IMR-90 (cell line): Measurements from ENCODE around the gene KCNK7. TPM values are rescaled to one million over a fixed set of nuclear protein-coding genes. Genes with fewer than 3 reads are reported as not detected.
A peak's percentile ranks its signal among the peaks of the same experiment; 100 is the strongest.

Source experiments
- ATAC-seq: fragments of 200-7000 bp; cut with Tn5 transposase; 2 replicates; pipeline ENCODE4 v1.9.1; 2020; ENCODE audit warnings: low read depth, mild to moderate bottlenecking, moderate library complexity
- BruUV-seq: library from RNA; stranded (reverse); fragments of 400-500 nt; replicated peaks from 2 replicates; lab custom pipeline; 2021; lab: Mats Ljungman, UMichigan
- CTCF ChIA-PET: fragments of 300-600 bp; formaldehyde crosslinking; extraction: SDS; loops from one replicate; lab custom pipeline; 2021; ENCODE audit warnings: antibody characterized with exemption; lab: Yijun Ruan, JAX
- POLR2A ChIA-PET: fragments of 300-600 bp; sonication (Branson Sonifier 250); formaldehyde crosslinking; loops from one replicate; lab custom pipeline; 2022; ENCODE audit warnings: antibody characterized with exemption; ENCODE audit not compliant: unreplicated experiment; lab: Charles Lee
- DNase-seq: peaks from one replicate; pipeline ENCODE4 v3.0.0; 2013
- H2AFZ ChIP-seq: replicated peaks from 2 replicates; pipeline ENCODE3; 2013; ENCODE audit warnings: low read length, mild to moderate bottlenecking; ENCODE audit not compliant: poor library complexity
- H2AK5ac ChIP-seq: 2 replicates; pipeline ENCODE4 v1.6.1; 2013; ENCODE audit warnings: low read depth, low read length, inconsistent platforms
- H2AK9ac ChIP-seq: replicated peaks from 2 replicates; pipeline ENCODE3; 2013; ENCODE audit warnings: mild to moderate bottlenecking, low read depth, low read length, moderate library complexity; ENCODE audit not compliant: poor library complexity
- H2BK120ac ChIP-seq: 2 replicates; pipeline ENCODE4 v1.6.1; 2013; ENCODE audit warnings: low read depth, low read length, inconsistent platforms
- H2BK15ac ChIP-seq: 3 replicates; pipeline ENCODE4 v1.6.1; 2013; ENCODE audit warnings: low read depth, low read length, inconsistent platforms
- H2BK20ac ChIP-seq: 2 replicates; pipeline ENCODE4 v1.6.1; 2013; ENCODE audit warnings: low read depth, mild to moderate bottlenecking, inconsistent platforms, low read length, moderate library complexity
- H2BK5ac ChIP-seq: 2 replicates; pipeline ENCODE4 v1.6.1; 2013; ENCODE audit warnings: mild to moderate bottlenecking, low read depth, low read length, inconsistent platforms; ENCODE audit not compliant: poor library complexity, severe bottlenecking
- H3K14ac ChIP-seq: replicated peaks from 2 replicates; pipeline ENCODE4 v1.6.1; 2013; ENCODE audit warnings: low read depth, low read length, inconsistent platforms
- H3K18ac ChIP-seq: 2 replicates; pipeline ENCODE4 v1.6.1; 2013; ENCODE audit warnings: low read depth, low read length, control low read depth
- H3K23ac ChIP-seq: 2 replicates; pipeline ENCODE4 v1.6.1; 2013; ENCODE audit warnings: low read depth, low read length, inconsistent platforms
- H3K27ac ChIP-seq: 2 replicates; pipeline ENCODE4 v1.5.1; 2013; ENCODE audit warnings: mild to moderate bottlenecking, control low read depth, low read length; ENCODE audit not compliant: insufficient read depth
- H3K27me3 ChIP-seq: 2 replicates; pipeline ENCODE4 v1.6.1; 2013; ENCODE audit warnings: low read length; ENCODE audit not compliant: control insufficient read depth, insufficient read depth
- H3K36me3 ChIP-seq: 2 replicates; pipeline ENCODE4 v1.6.1; 2013; ENCODE audit warnings: low read length, mixed read lengths; ENCODE audit not compliant: control insufficient read depth, insufficient read depth
- H3K4ac ChIP-seq: 2 replicates; pipeline ENCODE4 v1.6.1; 2013; ENCODE audit warnings: low read depth, low read length, inconsistent platforms
- H3K4me1 ChIP-seq: 2 replicates; pipeline ENCODE4 v1.6.1; 2013; ENCODE audit warnings: low read length, mixed read lengths; ENCODE audit not compliant: control insufficient read depth, insufficient read depth
- H3K4me2 ChIP-seq: 2 replicates; pipeline ENCODE4 v1.6.1; 2013; ENCODE audit warnings: low read depth, mild to moderate bottlenecking, control low read depth, low read length, moderate library complexity
- H3K4me3 ChIP-seq: 2 replicates; pipeline ENCODE4 v1.5.1; 2013; ENCODE audit warnings: low read depth, mild to moderate bottlenecking, control low read depth, low read length, moderate library complexity; ENCODE audit not compliant: insufficient read depth
- H3K56ac ChIP-seq: 2 replicates; pipeline ENCODE4 v1.6.1; 2013; ENCODE audit warnings: low read length, inconsistent platforms; ENCODE audit not compliant: insufficient read depth; ENCODE audit errors: extremely low read depth
- H3K79me1 ChIP-seq, 2 experiments: 2 replicates each; pipeline ENCODE4 v1.6.1; 2013; ENCODE audit warnings: low read length in 2 of 2, inconsistent platforms in 1 of 2, low read depth in 1 of 2
- H3K9ac ChIP-seq: 2 replicates; pipeline ENCODE4 v1.6.1; 2013; ENCODE audit warnings: low read depth, low read length, control low read depth
- H3K9me1 ChIP-seq: 2 replicates; pipeline ENCODE4 v1.6.1; 2013; ENCODE audit warnings: low read length, inconsistent platforms; ENCODE audit not compliant: insufficient read depth
- H3K9me3 ChIP-seq: 2 replicates; pipeline ENCODE4 v1.6.1; 2013; ENCODE audit warnings: low read length; ENCODE audit not compliant: control insufficient read depth, insufficient read depth
- H4K20me1 ChIP-seq: 2 replicates; pipeline ENCODE4 v1.6.1; 2013; ENCODE audit warnings: low read length, inconsistent platforms; ENCODE audit not compliant: insufficient read depth
- H4K5ac ChIP-seq: 2 replicates; pipeline ENCODE4 v1.6.1; 2013; ENCODE audit warnings: mild to moderate bottlenecking, low read depth, low read length, control low read depth
- H4K8ac ChIP-seq, 2 experiments: 2 replicates each; pipeline ENCODE4 v1.6.1; 2013; ENCODE audit warnings: low read depth in 2 of 2, low read length in 2 of 2, control low read depth in 1 of 2, inconsistent platforms in 1 of 2
- H4K91ac ChIP-seq: 2 replicates; pipeline ENCODE4 v1.6.1; 2013; ENCODE audit warnings: low read depth, low read length, inconsistent platforms; ENCODE audit not compliant: insufficient read depth
- BHLHE40 ChIP-seq: fragments of 150-350 bp; IDR thresholded peaks from 2 replicates; pipeline ENCODE4 v1.6.1; 2016; ENCODE audit warnings: mild to moderate bottlenecking, low read depth, low read length
- CEBPB ChIP-seq: IDR thresholded peaks from 2 replicates; pipeline ENCODE4 v1.6.1; 2012; ENCODE audit warnings: low read depth, low read length, improper control_type of control experiment
- CHD1 ChIP-seq: IDR thresholded peaks from 2 replicates; pipeline ENCODE4 v1.6.1; 2012; ENCODE audit warnings: low read depth, low read length, improper control_type of control experiment
- FOS ChIP-seq: fragments of 150-350 bp; IDR thresholded peaks from 2 replicates; pipeline ENCODE4 v1.6.1; 2016; ENCODE audit warnings: low read depth, low read length
- MAFK ChIP-seq: IDR thresholded peaks from 2 replicates; pipeline ENCODE4 v1.6.1; 2012; ENCODE audit warnings: low read depth, low read length, improper control_type of control experiment
- WGBS, 2 experiments: methylation state at CpG; one replicate each; pipeline versions ENCODE4 v1.1.5 to v1.1.7; 2013; ENCODE audit warnings: missing lambda C conversion rate in 2 of 2; ENCODE audit not compliant: insufficient read length in 1 of 2; ENCODE audit errors: extremely low coverage in 2 of 2; 5-methylcytosine and 5-hydroxymethylcytosine counted together
- dilution Hi-C: fragments of 300-500 bp; cut with HindIII; formaldehyde crosslinking; loops from one replicate; pipeline ENCODE4 v1.14.3; 2018; ENCODE audit warnings: low sequenced_read_pairs; ENCODE audit not compliant: unreplicated experiment
- in situ Hi-C: fragments of 300-500 bp; cut with MboI; formaldehyde crosslinking; loops from 3 replicates; pipeline ENCODE4 v1.14.3; 2019; ENCODE audit warnings: low sequenced_read_pairs, inconsistent platforms, mixed read lengths
- intact Hi-C: fragments of 100-400 bp; cut with micrococcal nuclease; formaldehyde crosslinking; loops from 2 replicates; pipeline ENCODE4 v1.10.0; 2022
- polyA plus RNA-seq, 3 experiments: library from polyadenylated mRNA; depleted of rRNA; stranded (reverse); fragments of >200 nt; gene quantifications; 2 replicates each; pipeline ENCODE4 v1.2.3, GENCODE V29; 2012; ENCODE audit warnings: low replicate concordance in 1 of 3
- total RNA-seq: library from RNA; depleted of rRNA; stranded (reverse); fragments of >200 nt; gene quantifications from 2 replicates; pipeline ENCODE4 v1.2.3, GENCODE V29; 2012

KCNK7 gene
- total and polyA plus RNA-seq, 2 of the 4 experiments (the other 2 are of a cell fraction), result 0.09 TPM; not detected in 1

GRCh38 chr11:65556470-65557279 lies 38.9 kb downstream of the KCNK7 start:
- H3K4me2 ChIP-seq, result peak overlapping the region; percentile 81
- H4K5ac ChIP-seq, result peak overlapping the region; percentile 39
- in situ Hi-C loops, result no loop called here
- no peak for ATAC-seq
- dilution Hi-C loops, result no loop called here
- H2BK20ac ChIP-seq, result peak overlapping the region; percentile 38; the same call in 1 of the 2 replicates
- peak overlapping the region; percentile 60 for H2BK120ac ChIP-seq
- H3K79me1 ChIP-seq, result peaks cover 16 to 42% of the 10 kb centered on the region in 2 experiments
- peak overlapping the region; percentile 77 for H3K27ac ChIP-seq
- peaks cover 43% of the 10 kb centered on the region for H3K4me1 ChIP-seq
- 0 out of 3 replicates have a peak overlapping the region, but pooled peaks have one; percentile 62 for H2BK15ac ChIP-seq
- no peak overlapping the region for H3K56ac ChIP-seq
- peak overlapping the region; percentile 63 for H3K4ac ChIP-seq
- H4K91ac ChIP-seq, result peak overlapping the region; percentile 87; the same call in 1 of the 2 replicates
- DNase-seq, result no peak
- no peaks in the 10 kb centered on the region for H3K9me3 ChIP-seq
- peak overlapping the region; percentile 72 for H2BK5ac ChIP-seq
- BruUV-seq, result no TSS peak
- peak overlapping the region; percentile 39 to 87; a peak in 1 of 4 replicates for H4K8ac ChIP-seq
- peaks cover 15% of the 10 kb centered on the region for H4K20me1 ChIP-seq
- POLR2A ChIA-PET, result no interaction called here
- peak overlapping the region; percentile 71 for H3K9ac ChIP-seq
- peaks cover 25% of the 10 kb centered on the region for H3K9me1 ChIP-seq
- H3K18ac ChIP-seq, result peak overlapping the region; percentile 7
- 27% methylated on average over 2 of the region's 12 CpGs; no CpG with 5 or more reads in 1 of the 2 experiments for WGBS, 2 experiments
- H3K36me3 ChIP-seq, result peaks cover 10% of the 10 kb centered on the region; the same call in 1 of the 2 replicates
- H3K4me3 ChIP-seq, result peak overlapping the region; percentile 74
- peak overlapping the region; percentile 96 for H2AK5ac ChIP-seq
- H2AFZ ChIP-seq, result peak overlapping the region; percentile 79
- no peaks in the 10 kb centered on the region for H3K27me3 ChIP-seq
- H3K23ac ChIP-seq, result peak overlapping the region; percentile 85
- intact Hi-C loops, result loop anchor here (1.0 to 2.0 kb wide), 2 partner anchors 14 to 16 kb away; partner anchors contain the start of gene ZNRD2
- CTCF ChIA-PET, result no interaction called here
- peak overlapping the region; percentile 89 for H3K14ac ChIP-seq
- TF ChIP-seq CHD1, result no peak
- no peak for TF ChIP-seq BHLHE40
- TF ChIP-seq FOS, result no peak
- TF ChIP-seq MAFK, result no peak
- peak; percentile 29 for TF ChIP-seq CEBPB
- peak overlapping the region; percentile 97 for H2AK9ac ChIP-seq
